MM.1S (cell line): ENCODE data around the gene AP1AR.

Experiments
- DNase-seq: peaks from one replicate; pipeline ENCODE4 v3.0.0-alpha.2; 2015
- H2AFZ ChIP-seq: fragments of 300-600 bp; sonication (generic); 2 replicates; pipeline ENCODE4 v1.6.0; 2016; ENCODE audit warnings: antibody characterized with exemption, low read length
- H3F3A ChIP-seq: fragments of 300-600 bp; sonication (generic); 2 replicates; pipeline ENCODE4 v1.6.1; 2016; ENCODE audit warnings: mild to moderate bottlenecking, antibody characterized with exemption, low read length, moderate library complexity, mixed read lengths; ENCODE audit not compliant: insufficient read depth
- H3K27ac ChIP-seq: fragments of 300-600 bp; sonication (generic); 2 replicates; pipeline ENCODE4 v1.5.1; 2016; ENCODE audit warnings: mild to moderate bottlenecking, low read length
- H3K27me3 ChIP-seq: fragments of 300-600 bp; sonication (generic); replicated peaks from 2 replicates; pipeline ENCODE4 v1.6.0; 2016; ENCODE audit warnings: low read length; ENCODE audit not compliant: insufficient read depth
- H3K36me3 ChIP-seq: fragments of 300-600 bp; sonication (generic); replicated peaks from 2 replicates; pipeline ENCODE4 v1.6.1; 2016; ENCODE audit warnings: mild to moderate bottlenecking, low read length, mixed read lengths; ENCODE audit not compliant: insufficient read depth
- H3K4me1 ChIP-seq: fragments of 300-600 bp; sonication (generic); 2 replicates; pipeline ENCODE4 v1.6.1; 2016; ENCODE audit warnings: low read length, mixed read lengths
- H3K4me2 ChIP-seq: fragments of 300-600 bp; sonication (generic); 2 replicates; pipeline ENCODE4 v1.6.0; 2016; ENCODE audit warnings: low read depth, low read length
- H3K4me3 ChIP-seq: fragments of 300-600 bp; sonication (generic); 2 replicates; pipeline ENCODE4 v1.5.1; 2016; ENCODE audit warnings: low read length, mixed read lengths
- H3K79me2 ChIP-seq: fragments of 300-600 bp; sonication (generic); 2 replicates; pipeline ENCODE4 v1.6.1; 2016; ENCODE audit warnings: mixed run types, low read length, mixed read lengths
- H3K9ac ChIP-seq: fragments of 300-600 bp; sonication (generic); 2 replicates; pipeline ENCODE4 v1.6.1; 2016; ENCODE audit warnings: low read length, mixed read lengths
- H3K9me2 ChIP-seq: fragments of 300-600 bp; sonication (generic); replicated peaks from 2 replicates; pipeline ENCODE4 v1.6.1; 2016; ENCODE audit warnings: mild to moderate bottlenecking, low read length, mixed read lengths; ENCODE audit not compliant: insufficient read depth
- H3K9me3 ChIP-seq: fragments of 300-600 bp; sonication (generic); replicated peaks from 2 replicates; pipeline ENCODE4 v1.6.1; 2016; ENCODE audit warnings: mild to moderate bottlenecking, low read length, mixed read lengths; ENCODE audit not compliant: insufficient read depth
- H4K20me1 ChIP-seq: fragments of 300-600 bp; sonication (generic); 2 replicates; pipeline ENCODE4 v1.6.1; 2016; ENCODE audit warnings: mild to moderate bottlenecking, low read length, moderate library complexity, mixed read lengths; ENCODE audit not compliant: insufficient read depth
- EZH2 ChIP-seq: fragments of 300-600 bp; sonication (generic); optimal IDR thresholded peaks from 2 replicates; pipeline ENCODE3; 2017; ENCODE audit warnings: low read depth, mild to moderate bottlenecking, antibody characterized with exemption, low read length, mixed read lengths
- EZH2phosphoT487 ChIP-seq: fragments of 300-600 bp; sonication (generic); IDR thresholded peaks from 2 replicates; pipeline ENCODE4 v1.6.1; 2018; ENCODE audit warnings: antibody characterized with exemption, low read length
- TF ChIP-seq, protein P1 (sequence below): fragments of 300-600 bp; sonication (generic); IDR thresholded peaks from 2 replicates; pipeline ENCODE4 v1.5.1; 2016; ENCODE audit warnings: antibody characterized with exemption, low read length, mixed read lengths

AP1AR gene

GRCh38 chr4:112270051-112270450 lies 38.5 kb downstream of the AP1AR start:
- no peak overlapping the region for H3K4me2 ChIP-seq
- H3K27me3 ChIP-seq = no peaks in the 10 kb centered on the region
- H2AFZ ChIP-seq = no peak overlapping the region
- H3K9me2 ChIP-seq = no peaks in the 10 kb centered on the region
- peaks cover 3% of the 10 kb centered on the region; the same call in 1 of the 2 replicates for H3F3A ChIP-seq
- H3K27ac ChIP-seq = no peak overlapping the region
- no peaks in the 10 kb centered on the region for H3K36me3 ChIP-seq
- H4K20me1 ChIP-seq = no peaks in the 10 kb centered on the region
- DNase-seq = no peak
- H3K9ac ChIP-seq = no peak overlapping the region
- H3K4me1 ChIP-seq = no peaks in the 10 kb centered on the region; the same call in 1 of the 2 replicates
- TF ChIP-seq, protein P1, sequence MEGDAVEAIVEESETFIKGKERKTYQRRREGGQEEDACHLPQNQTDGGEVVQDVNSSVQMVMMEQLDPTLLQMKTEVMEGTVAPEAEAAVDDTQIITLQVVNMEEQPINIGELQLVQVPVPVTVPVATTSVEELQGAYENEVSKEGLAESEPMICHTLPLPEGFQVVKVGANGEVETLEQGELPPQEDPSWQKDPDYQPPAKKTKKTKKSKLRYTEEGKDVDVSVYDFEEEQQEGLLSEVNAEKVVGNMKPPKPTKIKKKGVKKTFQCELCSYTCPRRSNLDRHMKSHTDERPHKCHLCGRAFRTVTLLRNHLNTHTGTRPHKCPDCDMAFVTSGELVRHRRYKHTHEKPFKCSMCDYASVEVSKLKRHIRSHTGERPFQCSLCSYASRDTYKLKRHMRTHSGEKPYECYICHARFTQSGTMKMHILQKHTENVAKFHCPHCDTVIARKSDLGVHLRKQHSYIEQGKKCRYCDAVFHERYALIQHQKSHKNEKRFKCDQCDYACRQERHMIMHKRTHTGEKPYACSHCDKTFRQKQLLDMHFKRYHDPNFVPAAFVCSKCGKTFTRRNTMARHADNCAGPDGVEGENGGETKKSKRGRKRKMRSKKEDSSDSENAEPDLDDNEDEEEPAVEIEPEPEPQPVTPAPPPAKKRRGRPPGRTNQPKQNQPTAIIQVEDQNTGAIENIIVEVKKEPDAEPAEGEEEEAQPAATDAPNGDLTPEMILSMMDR = no peak
- no peak for TF ChIP-seq EZH2phosphoT487
- TF ChIP-seq EZH2 = no peak
- no peaks in the 10 kb centered on the region for H3K9me3 ChIP-seq
- H3K79me2 ChIP-seq = peaks cover 17% of the 10 kb centered on the region
- H3K4me3 ChIP-seq = no peak overlapping the region

GRCh38 chr4:112270640-112271421 lies 39.2 kb downstream of the AP1AR start:
- no peaks in the 10 kb centered on the region for H3K9me2 ChIP-seq
- DNase-seq = no peak
- H3K36me3 ChIP-seq = 0 out of 2 replicates have a peak, but pooled peaks cover 2% of the 10 kb centered on the region
- H3K79me2 ChIP-seq = peaks cover 25% of the 10 kb centered on the region
- no peak overlapping the region for H3K4me2 ChIP-seq
- H3K9me3 ChIP-seq = no peaks in the 10 kb centered on the region
- no peak overlapping the region for H3K4me3 ChIP-seq
- H2AFZ ChIP-seq = no peak overlapping the region
- no peaks in the 10 kb centered on the region; the same call in 1 of the 2 replicates for H4K20me1 ChIP-seq
- H3K4me1 ChIP-seq = no peaks in the 10 kb centered on the region
- H3K9ac ChIP-seq = no peak overlapping the region
- H3K27me3 ChIP-seq = no peaks in the 10 kb centered on the region
- H3K27ac ChIP-seq = no peak overlapping the region
- H3F3A ChIP-seq = peaks cover 3% of the 10 kb centered on the region; the same call in 1 of the 2 replicates
- TF ChIP-seq, protein P1 = no peak
- TF ChIP-seq EZH2phosphoT487 (no peak), EZH2 (no peak)

DNA sequence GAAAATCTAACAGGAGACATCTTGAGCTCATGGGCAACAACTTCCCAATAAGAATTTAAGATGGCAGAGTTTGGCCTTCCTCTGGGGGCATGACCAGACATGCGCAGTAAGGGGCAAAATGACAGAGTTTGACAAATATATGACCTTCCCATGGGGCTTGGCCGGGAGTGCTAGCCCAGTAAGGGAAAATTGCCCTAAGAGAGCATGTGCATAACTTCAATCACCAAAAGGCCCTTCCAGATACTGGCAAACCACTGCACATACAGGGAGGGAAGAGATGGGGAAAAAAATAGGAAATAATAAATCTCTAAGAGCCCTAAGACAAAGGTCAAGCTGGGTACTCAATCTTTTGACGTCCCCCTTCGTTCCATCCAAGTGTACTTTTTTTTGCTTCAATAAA lies 40.7 kb downstream of the AP1AR start:
- Histone ChIP-seq H3K4me2 (no peak overlapping the region), H3K9me3 (no peaks in the 10 kb centered on the region), H3K79me2 (peaks cover 40% of the 10 kb centered on the region), H3K9ac (no peak overlapping the region), H4K20me1 (no peaks in the 10 kb centered on the region; the same call in 1 of the 2 replicates), H3K27me3 (no peaks in the 10 kb centered on the region), H2AFZ (no peak overlapping the region), H3F3A (peaks cover 3% of the 10 kb centered on the region; the same call in 1 of the 2 replicates), H3K4me1 (no peaks in the 10 kb centered on the region), H3K27ac (no peak overlapping the region), H3K4me3 (no peak overlapping the region), H3K9me2 (no peaks in the 10 kb centered on the region), H3K36me3 (peaks cover 3% of the 10 kb centered on the region; the same call in 1 of the 2 replicates)
- TF ChIP-seq EZH2 = no peak
- no peak for TF ChIP-seq EZH2phosphoT487
- TF ChIP-seq, protein P1 = no peak
- DNase-seq = no peak
